CD1c-positive myeloid dendritic cell (primary cell): ENCODE measurements around the gene SPOCK3.
"Not testable (repeated sequence)": the region's sequence is repeated elsewhere in the genome, so short reads cannot be mapped to it uniquely, and the experiment has no call there.

Source experiments
- DNase-seq: peaks from one replicate; pipeline ENCODE4 v3.0.0-alpha.2; 2016; ENCODE audit errors: extremely low spot score

Gene SPOCK3

GRCh38 chr4:166823848-166824247, 410.4 kb downstream of the SPOCK3 start:
- no peak for DNase-seq

- no peak for DNase-seq
Measured at GRCh38 chr4:166823126-166823525, 411.2 kb downstream of the SPOCK3 start.

GRCh38 chr4:166822386-166822785, 411.9 kb downstream of the SPOCK3 start:
- no peak for DNase-seq

- no peak for DNase-seq
Measured at GRCh38 chr4:166816890-166817289, 417.4 kb downstream of the SPOCK3 start.

- DNase-seq: no peak
Measured at GRCh38 chr4:166808380-166808779, 425.9 kb downstream of the SPOCK3 start.

- DNase-seq: no peak
Measured at GRCh38 chr4:166802346-166802745, 431.9 kb downstream of the SPOCK3 start.

- no peak for DNase-seq
Measured at GRCh38 chr4:166798126-166798525, 436.2 kb downstream of the SPOCK3 start.

- DNase-seq: no peak
Measured at GRCh38 chr4:166777760-166778159, 456.5 kb downstream of the SPOCK3 start.

- DNase-seq: no peak
Measured at GRCh38 chr4:166763018-166763417, 471.3 kb downstream of the SPOCK3 start.

GRCh38 chr4:166741742-166742141, 492.6 kb downstream of the SPOCK3 start:
- DNase-seq: no peak

- not testable (repeated sequence) for DNase-seq
Measured at GRCh38 chr4:166739215-166739614, 495.1 kb downstream of the SPOCK3 start.

GRCh38 chr4:166737430-166737829, 496.9 kb downstream of the SPOCK3 start:
- DNase-seq: no peak

GRCh38 chr4:166735553-166735952, 498.7 kb downstream of the SPOCK3 start:
- no peak for DNase-seq

GRCh38 chr4:166734797-166735196, 499.5 kb downstream of the SPOCK3 start:
- no peak for DNase-seq

GRCh38 chr4:166733686-166734085, 500.6 kb downstream of the SPOCK3 start:
- DNase-seq: no peak

- DNase-seq: no peak
Measured at GRCh38 chr4:166726832-166727231, 507.5 kb downstream of the SPOCK3 start.

- no peak for DNase-seq
Measured at GRCh38 chr4:166724369-166724768, 509.9 kb downstream of the SPOCK3 start.

GRCh38 chr4:166723532-166724140, 510.7 kb downstream of the SPOCK3 start:
- DNase-seq: no peak

- DNase-seq: not testable (repeated sequence)
Measured at GRCh38 chr4:166715748-166716713, 518.3 kb downstream of the SPOCK3 start.

GRCh38 chr4:166700592-166700991, 533.7 kb downstream of the SPOCK3 start:
- DNase-seq: no peak

GRCh38 chr4:166688835-166689234, 545.5 kb downstream of the SPOCK3 start:
- no peak for DNase-seq

- no peak for DNase-seq
Measured at GRCh38 chr4:166687828-166688227, 546.5 kb downstream of the SPOCK3 start.
